PC-9 (cell line): ENCODE measurements around the gene MPPED2. TPM values are rescaled to one million over a fixed set of nuclear protein-coding genes. Genes with fewer than 3 reads are reported as not detected.

ENCODE experiments used
- BruUV-seq: library from RNA; stranded (reverse); fragments of 400-500 nt; replicated peaks from 2 replicates; lab custom pipeline; 2021; lab: Mats Ljungman, UMichigan
- CTCF ChIA-PET: fragments of 300-600 bp; sonication (Branson Sonifier 250); formaldehyde crosslinking; loops from one replicate; lab custom pipeline; 2022; ENCODE audit warnings: antibody characterized with exemption; lab: Charles Lee
- POLR2A ChIA-PET: fragments of 300-600 bp; sonication (Branson Sonifier 250); formaldehyde crosslinking; loops from one replicate; lab custom pipeline; 2022; ENCODE audit warnings: antibody characterized with exemption; ENCODE audit not compliant: unreplicated experiment; lab: Charles Lee
- DNase-seq, 2 experiments: peaks; one replicate each; pipeline versions ENCODE4 v3.0.0 to v3.0.0-alpha.2; 2015 to 2022; ENCODE audit warnings: mixed read lengths in 1 of 2
- H2AFZ ChIP-seq: fragments of 200-600 bp; sonication (generic); 2 replicates; pipeline ENCODE4 v1.8.1; 2017; ENCODE audit warnings: antibody characterized with exemption
- H3F3A ChIP-seq: fragments of 200-600 bp; sonication (generic); 2 replicates; pipeline ENCODE4 v1.8.1; 2017; ENCODE audit warnings: antibody characterized with exemption, mild to moderate bottlenecking, low read depth; ENCODE audit not compliant: insufficient read depth
- H3K27ac ChIP-seq: fragments of 200-600 bp; sonication (generic); 2 replicates; pipeline ENCODE4 v1.6.1; 2016; ENCODE audit warnings: mixed run types
- H3K27me3 ChIP-seq: fragments of 200-600 bp; sonication (generic); 2 replicates; pipeline ENCODE4 v1.6.1; 2016; ENCODE audit warnings: low read depth, mixed run types; ENCODE audit not compliant: insufficient read depth
- H3K36me3 ChIP-seq: fragments of 200-600 bp; sonication (generic); 2 replicates; pipeline ENCODE4 v1.6.1; 2016; ENCODE audit warnings: low read depth, mixed run types
- H3K4me1 ChIP-seq: fragments of 200-600 bp; sonication (generic); replicated peaks from 2 replicates; pipeline ENCODE4 v1.6.1; 2016; ENCODE audit warnings: mixed run types; ENCODE audit not compliant: insufficient read depth
- H3K4me2 ChIP-seq: fragments of 200-600 bp; sonication (generic); 2 replicates; pipeline ENCODE4 v1.6.1; 2017; ENCODE audit warnings: mixed run types
- H3K4me3 ChIP-seq: fragments of 200-600 bp; sonication (generic); 2 replicates; pipeline ENCODE4 v1.6.1; 2016; ENCODE audit warnings: mixed run types
- H3K79me2 ChIP-seq: fragments of 200-600 bp; sonication (generic); 2 replicates; pipeline ENCODE4 v1.6.1; 2017; ENCODE audit warnings: low read depth, mixed run types
- H3K9me2 ChIP-seq: fragments of 200-600 bp; sonication (generic); 2 replicates; pipeline ENCODE4 v1.8.1; 2017; ENCODE audit warnings: mild to moderate bottlenecking; ENCODE audit not compliant: insufficient read depth
- H3K9me3 ChIP-seq: fragments of 200-600 bp; sonication (generic); 2 replicates; pipeline ENCODE4 v1.8.1; 2016; ENCODE audit warnings: low read depth; ENCODE audit not compliant: insufficient read depth
- H4K20me1 ChIP-seq: fragments of 200-600 bp; sonication (generic); 2 replicates; pipeline ENCODE4 v1.8.1; 2017; ENCODE audit not compliant: insufficient read depth
- EZH2 ChIP-seq: fragments of 200-600 bp; sonication (generic); IDR thresholded peaks from 2 replicates; pipeline ENCODE4 v1.8.0; 2017; ENCODE audit warnings: antibody characterized with exemption, low read depth
- intact Hi-C: fragments of 100-400 bp; cut with micrococcal nuclease; formaldehyde crosslinking; loops from one replicate; pipeline ENCODE4 v1.10.0; 2022; ENCODE audit not compliant: unreplicated experiment
- total RNA-seq: library from RNA; stranded (reverse); gene quantifications from 2 replicates; pipeline ENCODE4 v1.2.3, GENCODE V29; 2021
- TF ChIP-seq, protein P1 (sequence below): fragments of 200-600 bp; sonication (generic); conservative IDR thresholded peaks from 2 replicates; pipeline ENCODE4 v1.6.1; 2017; ENCODE audit warnings: mixed run types, antibody characterized with exemption, mild to moderate bottlenecking, moderate library complexity

The MPPED2 gene
- total RNA-seq, 1 experiment from 2014 or later: not detected

DNA sequence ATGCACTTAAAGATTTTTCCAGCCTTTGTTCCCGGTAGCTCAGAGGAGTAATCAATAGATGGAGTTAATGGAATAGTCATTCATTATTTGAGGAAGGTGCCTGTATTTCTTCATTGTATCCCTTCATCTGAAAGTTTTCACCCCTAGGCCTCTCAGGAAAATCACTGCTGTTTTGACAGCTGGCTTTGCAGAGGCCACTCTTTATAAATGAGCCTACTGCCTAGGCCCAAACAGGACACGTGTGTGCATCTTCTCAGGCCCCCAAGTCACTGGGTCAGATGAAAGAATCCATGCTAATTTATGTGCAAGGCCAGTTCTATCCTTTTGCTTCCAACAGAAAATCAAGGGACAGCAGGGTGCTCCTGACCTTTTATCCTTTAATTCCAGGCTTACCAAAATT, 76.8 kb downstream of the MPPED2 start:
- Histone ChIP-seq H3K27me3 (peaks cover 40% of the 10 kb centered on the region), H3K4me3 (no peak overlapping the region), H3K79me2 (no peaks in the 10 kb centered on the region), H4K20me1 (no peaks in the 10 kb centered on the region), H3K4me2 (no peak overlapping the region), H3K27ac (no peak overlapping the region), H3K4me1 (no peaks in the 10 kb centered on the region), H2AFZ (no peak overlapping the region), H3K9me2 (no peaks in the 10 kb centered on the region; the same call in 1 of the 2 replicates), H3F3A (no peaks in the 10 kb centered on the region), H3K9me3 (no peaks in the 10 kb centered on the region), H3K36me3 (no peaks in the 10 kb centered on the region)
- no peak for TF ChIP-seq EZH2
- TF ChIP-seq, protein P1, sequence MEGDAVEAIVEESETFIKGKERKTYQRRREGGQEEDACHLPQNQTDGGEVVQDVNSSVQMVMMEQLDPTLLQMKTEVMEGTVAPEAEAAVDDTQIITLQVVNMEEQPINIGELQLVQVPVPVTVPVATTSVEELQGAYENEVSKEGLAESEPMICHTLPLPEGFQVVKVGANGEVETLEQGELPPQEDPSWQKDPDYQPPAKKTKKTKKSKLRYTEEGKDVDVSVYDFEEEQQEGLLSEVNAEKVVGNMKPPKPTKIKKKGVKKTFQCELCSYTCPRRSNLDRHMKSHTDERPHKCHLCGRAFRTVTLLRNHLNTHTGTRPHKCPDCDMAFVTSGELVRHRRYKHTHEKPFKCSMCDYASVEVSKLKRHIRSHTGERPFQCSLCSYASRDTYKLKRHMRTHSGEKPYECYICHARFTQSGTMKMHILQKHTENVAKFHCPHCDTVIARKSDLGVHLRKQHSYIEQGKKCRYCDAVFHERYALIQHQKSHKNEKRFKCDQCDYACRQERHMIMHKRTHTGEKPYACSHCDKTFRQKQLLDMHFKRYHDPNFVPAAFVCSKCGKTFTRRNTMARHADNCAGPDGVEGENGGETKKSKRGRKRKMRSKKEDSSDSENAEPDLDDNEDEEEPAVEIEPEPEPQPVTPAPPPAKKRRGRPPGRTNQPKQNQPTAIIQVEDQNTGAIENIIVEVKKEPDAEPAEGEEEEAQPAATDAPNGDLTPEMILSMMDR: no peak
- intact Hi-C loops: no loop called here
- CTCF ChIA-PET: no interaction called here
- BruUV-seq: no TSS peak
- POLR2A ChIA-PET: no interaction called here
- no peak for DNase-seq

DNA sequence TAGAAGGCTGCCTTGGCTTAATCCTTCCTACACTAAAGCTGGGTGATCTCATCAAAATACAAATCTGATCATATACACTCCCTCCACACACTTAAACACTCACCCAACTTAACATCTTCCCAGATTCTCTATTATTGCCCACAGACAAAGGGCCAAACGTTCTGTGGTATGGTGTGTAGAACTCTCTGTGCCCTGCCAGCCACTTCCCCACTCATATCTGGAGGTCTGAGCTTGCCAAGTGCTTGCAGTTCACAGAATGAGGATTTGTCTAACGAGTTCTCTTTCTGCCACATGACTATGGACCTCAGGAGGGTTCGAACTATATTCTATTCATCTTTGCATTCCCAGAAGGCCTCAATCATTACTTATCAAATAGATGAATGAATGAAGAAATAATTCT, 77.6 kb downstream of the MPPED2 start:
- no peak for DNase-seq
- H3K4me3 ChIP-seq: no peak overlapping the region
- H3F3A ChIP-seq: no peaks in the 10 kb centered on the region
- H4K20me1 ChIP-seq: no peaks in the 10 kb centered on the region
- TF ChIP-seq EZH2: no peak
- TF ChIP-seq, protein P1: no peak
- no peak overlapping the region for H2AFZ ChIP-seq
- no peak overlapping the region for H3K4me2 ChIP-seq
- no TSS peak for BruUV-seq
- no peaks in the 10 kb centered on the region for H3K79me2 ChIP-seq
- H3K9me3 ChIP-seq: no peaks in the 10 kb centered on the region
- H3K36me3 ChIP-seq: no peaks in the 10 kb centered on the region
- intact Hi-C loops: no loop called here
- H3K27me3 ChIP-seq: peaks cover 40% of the 10 kb centered on the region
- H3K9me2 ChIP-seq: no peaks in the 10 kb centered on the region; the same call in 1 of the 2 replicates
- H3K27ac ChIP-seq: no peak overlapping the region
- ChIA-PET POLR2A (no interaction called here), CTCF (no interaction called here)
- no peaks in the 10 kb centered on the region for H3K4me1 ChIP-seq

DNA sequence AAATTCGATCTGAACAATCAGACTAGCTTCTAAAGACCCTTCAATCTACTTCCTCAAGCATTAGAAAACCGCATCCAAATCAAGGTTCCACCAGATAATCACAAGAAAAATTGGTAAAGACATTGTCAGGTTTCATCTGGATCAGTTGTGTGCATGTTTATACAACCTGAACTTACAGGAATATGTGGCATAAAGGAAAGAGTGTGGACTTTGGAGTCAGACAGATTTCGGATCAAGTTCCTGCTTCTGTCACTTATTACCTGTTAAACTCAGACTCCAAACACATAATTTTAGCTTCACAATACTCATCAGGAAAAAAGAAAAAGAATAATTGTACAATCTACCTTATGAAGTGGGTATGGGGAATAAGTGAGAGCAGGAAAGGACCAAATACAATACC, 80.5 kb downstream of the MPPED2 start:
- Histone ChIP-seq H3K27ac (no peak overlapping the region), H3K36me3 (no peaks in the 10 kb centered on the region), H3K27me3 (peaks cover 29% of the 10 kb centered on the region), H3K9me2 (no peaks in the 10 kb centered on the region; the same call in 1 of the 2 replicates), H3K4me3 (no peak overlapping the region), H3K9me3 (no peaks in the 10 kb centered on the region), H3K4me1 (no peaks in the 10 kb centered on the region), H4K20me1 (no peaks in the 10 kb centered on the region), H3F3A (no peaks in the 10 kb centered on the region), H3K4me2 (no peak overlapping the region), H2AFZ (no peak overlapping the region), H3K79me2 (no peaks in the 10 kb centered on the region)
- intact Hi-C loops: no loop called here
- BruUV-seq: no TSS peak
- no peak for TF ChIP-seq EZH2
- TF ChIP-seq, protein P1: no peak
- CTCF ChIA-PET: no interaction called here
- POLR2A ChIA-PET: no interaction called here
- DNase-seq: no peak
